GM18861 (cell line): Measurements from ENCODE around the gene LARGE1.
"Not testable (repeated sequence)": the region's sequence is repeated elsewhere in the genome, so short reads cannot be mapped to it uniquely, and the experiment has no call there.

Experiments
- ATAC-seq: cut with Tn5 transposase; IDR thresholded peaks from one replicate; pipeline ENCODE4 v1.9.1; 2021; ENCODE audit not compliant: unreplicated experiment

LARGE1 gene

GRCh38 chr22:33389936-33390335, 530.3 kb downstream of the LARGE1 start:
- ATAC-seq, result no peak

- ATAC-seq, result no peak
Measured at GRCh38 chr22:33386270-33386669, 534.0 kb downstream of the LARGE1 start.

- no peak for ATAC-seq
Measured at GRCh38 chr22:33385611-33386010, 534.7 kb downstream of the LARGE1 start.

- ATAC-seq, result no peak
Measured at GRCh38 chr22:33382436-33382835, 537.8 kb downstream of the LARGE1 start.

GRCh38 chr22:33381531-33382406, 538.5 kb downstream of the LARGE1 start:
- no peak for ATAC-seq

- ATAC-seq, result no peak
Measured at GRCh38 chr22:33380789-33381530, 539.3 kb downstream of the LARGE1 start.

GRCh38 chr22:33379836-33380235, 540.4 kb downstream of the LARGE1 start:
- ATAC-seq, result no peak

- no peak for ATAC-seq
Measured at GRCh38 chr22:33372875-33373274, 547.4 kb downstream of the LARGE1 start.

GRCh38 chr22:33363256-33363655, 557.0 kb downstream of the LARGE1 start:
- ATAC-seq, result not testable (repeated sequence)

- ATAC-seq, result no peak
Measured at GRCh38 chr22:33362702-33363101, 557.6 kb downstream of the LARGE1 start.

- ATAC-seq, result no peak
Measured at GRCh38 chr22:33361581-33361980, 558.7 kb downstream of the LARGE1 start.

GRCh38 chr22:33357981-33358399, 562.3 kb downstream of the LARGE1 start:
- no peak for ATAC-seq

- ATAC-seq, result no peak
Measured at GRCh38 chr22:33354928-33355327, 565.3 kb downstream of the LARGE1 start.

- no peak for ATAC-seq
Measured at GRCh38 chr22:33353502-33353901, 566.8 kb downstream of the LARGE1 start.

- no peak for ATAC-seq
Measured at GRCh38 chr22:33352768-33353167, 567.5 kb downstream of the LARGE1 start.

- ATAC-seq, result no peak
Measured at GRCh38 chr22:33350961-33351360, 569.3 kb downstream of the LARGE1 start.

- no peak for ATAC-seq
Measured at GRCh38 chr22:33350491-33350890, 569.8 kb downstream of the LARGE1 start.

GRCh38 chr22:33347002-33347401, 573.3 kb downstream of the LARGE1 start:
- no peak for ATAC-seq

GRCh38 chr22:33341611-33342010, 578.7 kb downstream of the LARGE1 start:
- ATAC-seq, result no peak

- no peak for ATAC-seq
Measured at GRCh38 chr22:33337524-33337923, 582.8 kb downstream of the LARGE1 start.

- no peak for ATAC-seq
Measured at GRCh38 chr22:33335611-33336279, 584.5 kb downstream of the LARGE1 start.

GRCh38 chr22:33332538-33332937, 587.7 kb downstream of the LARGE1 start:
- ATAC-seq, result no peak
